Fibroblast of lung (primary cell): ENCODE data around the gene SLC6A8.

ENCODE experiments used
- EZH2 ChIP-seq: IDR thresholded peaks from 2 replicates; pipeline ENCODE4 v1.5.1; 2012; ENCODE audit warnings: low read length, control low read depth, mild to moderate bottlenecking; ENCODE audit errors: missing control alignments
- TF ChIP-seq, protein P1 (sequence below), 2 donors: IDR thresholded peaks in 1 of 2; conservative IDR thresholded peaks in 1 of 2; 1 replicate in 1 of 2; 2 replicates in 1 of 2; pipeline ENCODE4 v1.5.1; 2011 to 2012; ENCODE audit warnings: low read length in 2 of 2, control low read depth in 1 of 2, inconsistent platforms in 1 of 2, low read depth in 1 of 2, mild to moderate bottlenecking in 1 of 2

DNA sequence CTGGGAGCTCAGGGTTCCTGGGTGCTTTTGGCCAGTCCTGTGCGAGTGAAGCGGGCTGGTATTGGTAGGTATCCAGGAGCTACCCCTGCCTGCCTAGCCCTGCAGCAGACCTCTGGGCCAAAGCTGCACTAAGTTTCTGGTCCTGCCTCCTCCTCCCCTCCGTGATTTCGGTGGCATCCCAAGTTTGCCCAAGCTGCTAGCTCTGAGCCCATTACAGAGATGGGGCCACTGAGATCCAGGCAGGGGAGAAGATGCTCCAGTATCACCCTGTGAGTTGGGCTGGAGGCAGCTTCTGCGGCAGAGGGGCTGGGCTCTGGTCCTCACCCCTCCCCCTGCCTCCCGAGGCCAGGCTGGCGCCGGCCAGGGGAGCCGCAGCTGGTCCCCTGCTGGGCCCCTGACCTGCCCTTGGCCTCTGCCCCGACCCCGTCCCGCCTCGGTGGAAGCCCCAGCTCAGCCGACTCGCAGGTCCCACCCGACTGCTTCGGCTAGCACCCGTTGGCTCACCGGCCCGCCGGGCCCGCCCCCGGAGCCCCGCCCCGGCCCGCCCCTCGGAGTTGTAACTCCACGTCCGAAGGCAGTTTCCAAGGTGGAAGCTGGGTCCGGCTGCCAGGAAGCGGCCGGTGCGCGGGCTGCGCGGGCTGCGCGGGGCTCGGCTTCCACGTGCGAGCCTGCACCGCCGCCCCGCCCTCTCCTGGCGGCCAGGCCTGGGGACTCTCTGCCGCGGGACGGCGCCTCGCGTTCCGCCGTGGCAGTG, 40.9 kb upstream of the SLC6A8 start, which contains the start of gene DUSP9:
- TF ChIP-seq, protein P1, sequence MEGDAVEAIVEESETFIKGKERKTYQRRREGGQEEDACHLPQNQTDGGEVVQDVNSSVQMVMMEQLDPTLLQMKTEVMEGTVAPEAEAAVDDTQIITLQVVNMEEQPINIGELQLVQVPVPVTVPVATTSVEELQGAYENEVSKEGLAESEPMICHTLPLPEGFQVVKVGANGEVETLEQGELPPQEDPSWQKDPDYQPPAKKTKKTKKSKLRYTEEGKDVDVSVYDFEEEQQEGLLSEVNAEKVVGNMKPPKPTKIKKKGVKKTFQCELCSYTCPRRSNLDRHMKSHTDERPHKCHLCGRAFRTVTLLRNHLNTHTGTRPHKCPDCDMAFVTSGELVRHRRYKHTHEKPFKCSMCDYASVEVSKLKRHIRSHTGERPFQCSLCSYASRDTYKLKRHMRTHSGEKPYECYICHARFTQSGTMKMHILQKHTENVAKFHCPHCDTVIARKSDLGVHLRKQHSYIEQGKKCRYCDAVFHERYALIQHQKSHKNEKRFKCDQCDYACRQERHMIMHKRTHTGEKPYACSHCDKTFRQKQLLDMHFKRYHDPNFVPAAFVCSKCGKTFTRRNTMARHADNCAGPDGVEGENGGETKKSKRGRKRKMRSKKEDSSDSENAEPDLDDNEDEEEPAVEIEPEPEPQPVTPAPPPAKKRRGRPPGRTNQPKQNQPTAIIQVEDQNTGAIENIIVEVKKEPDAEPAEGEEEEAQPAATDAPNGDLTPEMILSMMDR (conservative IDR thresholded peaks at IDR 0.05 in 1 of 2, IDR thresholded peaks at IDR 0.05 in 1 of 2; ENCODE audit: low read depth in 1 of 2, low read length in 2 of 2) = no peak
- TF ChIP-seq EZH2 = no peak
